ENCODE results near the gene SLC9A8.
"Not testable (repeated sequence)": the region's sequence is repeated elsewhere in the genome, so short reads cannot be mapped to it uniquely, and the experiment has no call there.

GRCh38 chr20:49805224-49805876, 7.3 kb upstream of the SLC9A8 start:
- not testable (repeated sequence) for TF ChIP-seq CTCF (conservative IDR thresholded peaks at IDR 0.05); EZH2 (IDR thresholded peaks at IDR 0.05; ENCODE audit: low read depth)
